Activated CD4-positive, alpha-beta T cell treated with anti-CD3 and anti-CD28 coated beads, Interleukin-2, amount 50 U/mL, for 1 hour (primary cell): ENCODE data around the gene SPON2.

Source experiments
- DNase-seq: peaks from one replicate; pipeline ENCODE4 v3.0.0-alpha.2; 2020

SPON2 gene

GRCh38 chr4:1208266-1208961 lies 36.0 kb upstream of the SPON2 start:
- no peak for DNase-seq

GRCh38 chr4:1207603-1208265 lies 35.4 kb upstream of the SPON2 start:
- no peak for DNase-seq

- DNase-seq, result no peak
Measured at GRCh38 chr4:1207157-1207470, 34.7 kb upstream of the SPON2 start.

- DNase-seq, result peak; percentile 0
Measured at GRCh38 chr4:1206299-1207156, 34.1 kb upstream of the SPON2 start.

GRCh38 chr4:1205586-1206298 lies 33.4 kb upstream of the SPON2 start:
- DNase-seq, result no peak

- no peak for DNase-seq
Measured at GRCh38 chr4:1204828-1205585, 32.6 kb upstream of the SPON2 start.

GRCh38 chr4:1204286-1204827 lies 32.0 kb upstream of the SPON2 start:
- DNase-seq, result no peak

- no peak for DNase-seq
Measured at GRCh38 chr4:1203026-1203616, 30.7 kb upstream of the SPON2 start.

GRCh38 chr4:1202526-1203011 lies 30.2 kb upstream of the SPON2 start:
- no peak for DNase-seq

GRCh38 chr4:1201851-1202525 lies 29.6 kb upstream of the SPON2 start:
- DNase-seq, result peak; percentile 83

GRCh38 chr4:1200425-1201035 lies 28.1 kb upstream of the SPON2 start:
- DNase-seq, result no peak

- no peak for DNase-seq
Measured at GRCh38 chr4:1199556-1200331, 27.4 kb upstream of the SPON2 start.

- no peak for DNase-seq
Measured at GRCh38 chr4:1198098-1198844, 25.9 kb upstream of the SPON2 start.

- no peak for DNase-seq
Measured at GRCh38 chr4:1196421-1197183, 24.2 kb upstream of the SPON2 start.

GRCh38 chr4:1195891-1196401 lies 23.6 kb upstream of the SPON2 start:
- DNase-seq, result no peak

- no peak for DNase-seq
Measured at GRCh38 chr4:1195109-1195671, 22.8 kb upstream of the SPON2 start.
